Measurements from ENCODE around the gene RGS9BP.
"Not testable (repeated sequence)": the region's sequence is repeated elsewhere in the genome, so short reads cannot be mapped to it uniquely, and the experiment has no call there.

RGS9BP gene

GRCh38 chr19:32708457-32708856 is 32.8 kb downstream of the RGS9BP start:
- DNase-seq, result no peak
- TF ChIP-seq CTCF (IDR thresholded peaks at IDR 0.05), result no peak
- Histone ChIP-seq H3K4me3 (no peak overlapping the region), H3K27ac (no peak overlapping the region), H3K36me3 (peaks cover 24 to 49% (median 32%) of the 10 kb centered on the region in 3 donors), H3K4me1 (no peaks in the 10 kb centered on the region), H3K9me3 (peaks cover 4 to 13% (median 10%) of the 10 kb centered on the region in 3 donors), H3K27me3 (no peaks in the 10 kb centered on the region)
- intact Hi-C loops (cut with DNase I; ENCODE audit: low total_unique reads), result no loop called here

- intact Hi-C loops (cut with DNase I; ENCODE audit: low total_unique reads), result no loop called here
- peaks cover 22 to 50% (median 28%) of the 10 kb centered on the region in 3 donors for H3K36me3 ChIP-seq
- no peak overlapping the region for H3K27ac ChIP-seq
- TF ChIP-seq CTCF (IDR thresholded peaks at IDR 0.05), result no peak
- no peaks in the 10 kb centered on the region for H3K4me1 ChIP-seq
- no peaks in the 10 kb centered on the region for H3K27me3 ChIP-seq
- peaks cover 1 to 8% (median 5%) of the 10 kb centered on the region in 3 donors for H3K9me3 ChIP-seq
- DNase-seq, result no peak
- H3K4me3 ChIP-seq, result no peak overlapping the region
These were observed 33.4 kb downstream of the RGS9BP start for GRCh38 chr19:32709032-32709431.

- no peak for DNase-seq
- peaks cover 20 to 57% (median 33%) of the 10 kb centered on the region in 3 donors for H3K36me3 ChIP-seq
These were observed 36.1 kb downstream of the RGS9BP start for GRCh38 chr19:32711747-32712146.

GRCh38 chr19:32716203-32716602 is 40.6 kb downstream of the RGS9BP start:
- intact Hi-C loops (cut with DNase I; ENCODE audit: low total_unique reads); H3K27me3 ChIP-seq; H3K9me3 ChIP-seq; DNase-seq; H3K4me3 ChIP-seq; H3K4me1 ChIP-seq; H3K27ac ChIP-seq: not testable (repeated sequence)
- H3K36me3 ChIP-seq, result peaks cover 20 to 41% (median 26%) of the 10 kb centered on the region in 3 donors

More at GRCh38 chr19:32711747-32712146, 36.1 kb downstream of the RGS9BP start:
- H3K4me1 ChIP-seq, result no peaks in the 10 kb centered on the region
- no peak overlapping the region for H3K27ac ChIP-seq
- TF ChIP-seq CTCF (IDR thresholded peaks at IDR 0.05), result no peak
- no peaks in the 10 kb centered on the region for H3K9me3 ChIP-seq
- H3K27me3 ChIP-seq, result no peaks in the 10 kb centered on the region
- no peak overlapping the region for H3K4me3 ChIP-seq
- intact Hi-C loops (cut with DNase I; ENCODE audit: low total_unique reads), result no loop called here

- intact Hi-C loops (cut with DNase I; ENCODE audit: low total_unique reads), result no loop called here
- Histone ChIP-seq H3K36me3 (peaks cover 12 to 32% (median 17%) of the 10 kb centered on the region in 3 donors), H3K27me3 (no peaks in the 10 kb centered on the region), H3K9me3 (no peaks in the 10 kb centered on the region), H3K4me3 (no peak overlapping the region), H3K27ac (no peak overlapping the region), H3K4me1 (no peaks in the 10 kb centered on the region)
- no peak for TF ChIP-seq CTCF (IDR thresholded peaks at IDR 0.05)
- no peak for DNase-seq
These were observed 41.8 kb downstream of the RGS9BP start for GRCh38 chr19:32717496-32717895.

- no peak for TF ChIP-seq CTCF (IDR thresholded peaks at IDR 0.05)
- no peaks in the 10 kb centered on the region for H3K27me3 ChIP-seq
- no peaks in the 10 kb centered on the region for H3K4me1 ChIP-seq
- H3K36me3 ChIP-seq, result peaks cover 7 to 24% (median 17%) of the 10 kb centered on the region in 3 donors
- DNase-seq, result no peak
- no peaks in the 10 kb centered on the region for H3K9me3 ChIP-seq
- intact Hi-C loops (cut with DNase I; ENCODE audit: low total_unique reads), result no loop called here
- H3K27ac ChIP-seq, result no peak overlapping the region
- H3K4me3 ChIP-seq, result no peak overlapping the region
These were observed 42.6 kb downstream of the RGS9BP start for GRCh38 chr19:32718286-32718685.

Data from tibial artery (tissue), 4 donors.